Activated T-cell treated with anti-CD3 and anti-CD28 coated beads for 1 hour (primary cell): ENCODE results near the gene CCM2L.

Experiments
- DNase-seq: peaks from one replicate; pipeline ENCODE4 v3.0.0-alpha.2; 2020; ENCODE audit warnings: low read depth

Gene CCM2L

GRCh38 chr20:32010101-32010500, at the start of gene CCM2L:
CCM2L (plus strand) TSS chr20:32010438; CDS start chr20:32010455, 17 bp downstream.
- DNase-seq, result no peak

DNA sequence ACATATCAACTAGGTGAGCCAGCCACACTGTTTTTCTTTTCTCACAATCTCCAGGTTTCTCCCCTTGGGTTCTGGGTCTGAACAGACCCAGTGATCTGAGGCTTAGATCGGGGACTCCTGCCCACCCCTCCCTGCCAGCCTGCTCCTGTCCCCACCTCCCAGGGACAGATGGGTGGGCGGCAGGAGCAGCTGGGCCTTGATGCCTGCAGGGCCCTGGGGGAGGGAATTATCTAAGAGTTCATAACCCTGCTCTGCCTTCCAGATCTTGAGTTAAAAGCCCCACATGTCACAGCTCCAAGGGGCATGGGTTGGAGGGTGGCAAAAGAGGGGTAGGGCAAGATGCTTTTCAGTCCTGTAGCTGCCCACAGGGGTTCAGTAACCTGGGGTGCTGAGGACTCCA, 47.5 kb upstream of the CCM2L start:
- DNase-seq, result no peak

GRCh38 chr20:31963889-31964288, 46.3 kb upstream of the CCM2L start:
- DNase-seq, result no peak

- DNase-seq, result no peak
These were observed 43.1 kb upstream of the CCM2L start for GRCh38 chr20:31966991-31967655.

DNA sequence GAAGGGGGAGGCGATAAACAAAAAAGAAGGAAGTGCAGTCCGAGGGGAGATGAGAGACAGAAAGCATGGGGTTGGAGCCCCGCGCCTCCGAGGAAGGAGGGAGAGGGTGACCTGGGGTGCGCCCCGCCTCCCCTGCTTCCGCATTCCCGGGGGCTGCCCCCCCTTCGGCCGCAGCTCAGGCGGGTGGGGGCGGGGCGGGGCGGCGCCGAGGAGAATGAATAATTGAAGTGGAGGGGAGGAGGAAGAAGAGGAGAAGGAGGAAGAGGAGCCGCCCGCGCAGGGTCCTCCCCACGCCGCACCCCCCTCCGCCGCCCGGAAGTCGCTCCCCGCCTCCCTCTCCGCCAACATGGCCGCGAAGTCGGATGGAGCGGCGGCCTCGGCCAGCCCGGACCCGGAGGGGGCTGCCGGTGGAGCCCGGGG, 42.4 kb upstream of the CCM2L start, which contains the start of gene XKR7:
Gene XKR7 (plus strand): TSS at position 322 of the 420 bp plus-strand sequence. CDS start 25 bp downstream, at position 347.
- no peak for DNase-seq

DNA sequence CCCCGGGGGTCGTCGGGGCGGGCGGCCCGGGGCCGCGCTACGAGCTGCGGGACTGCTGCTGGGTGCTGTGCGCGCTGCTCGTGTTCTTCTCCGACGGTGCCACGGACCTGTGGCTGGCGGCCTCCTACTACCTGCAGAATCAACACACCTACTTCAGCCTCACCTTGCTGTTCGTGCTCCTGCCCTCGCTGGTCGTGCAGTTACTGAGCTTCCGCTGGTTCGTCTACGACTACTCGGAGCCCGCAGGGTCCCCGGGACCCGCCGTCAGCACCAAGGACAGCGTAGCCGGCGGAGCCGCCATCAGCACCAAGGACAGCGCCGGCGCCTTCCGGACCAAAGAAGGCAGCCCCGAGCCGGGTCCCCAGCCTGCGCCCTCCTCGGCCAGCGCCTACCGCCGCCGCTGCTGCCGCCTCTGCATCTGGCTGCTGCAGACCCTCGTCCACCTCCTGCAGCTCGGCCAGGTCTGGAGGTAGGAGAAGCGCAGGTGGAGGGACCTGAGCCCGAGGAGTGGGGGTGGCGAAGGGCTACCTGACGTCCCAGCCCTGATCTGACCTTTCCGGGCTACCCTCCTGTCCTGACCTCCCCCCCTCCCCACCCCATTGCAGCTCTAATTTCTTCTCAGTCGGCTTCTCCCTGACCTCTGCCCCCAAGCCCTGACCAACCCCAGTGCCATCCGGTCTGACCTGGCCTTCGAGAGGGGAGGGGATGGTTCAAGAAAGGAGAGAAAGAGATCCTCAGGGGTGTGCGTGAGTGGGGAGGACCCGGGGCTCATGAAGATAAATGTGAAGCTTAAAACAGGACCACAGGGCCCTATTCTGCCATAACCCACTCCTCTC, 41.7 kb upstream of the CCM2L start:
- peak; percentile 76 for DNase-seq

DNA sequence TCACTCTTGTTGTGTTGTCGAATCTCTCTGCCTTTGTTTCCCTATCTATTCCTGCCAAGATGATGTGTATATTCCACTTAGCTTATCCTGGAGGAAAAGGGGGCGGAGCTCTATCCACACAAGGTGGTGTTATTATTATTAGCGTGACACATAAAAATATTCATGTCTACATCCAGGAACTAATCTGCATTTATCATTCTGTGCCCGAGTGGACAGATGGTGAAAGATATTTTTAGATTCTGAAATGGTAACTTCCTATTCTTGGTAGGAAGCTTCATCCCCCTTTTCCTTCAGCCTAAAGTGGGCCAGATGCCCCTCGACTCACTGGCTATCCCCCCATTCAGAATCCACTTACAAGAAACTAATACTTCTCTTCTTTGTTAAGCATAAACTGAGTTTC, 40.2 kb upstream of the CCM2L start:
- DNase-seq, result no peak

- no peak for DNase-seq
These were observed 37.7 kb upstream of the CCM2L start for GRCh38 chr20:31972471-31973021.

DNA sequence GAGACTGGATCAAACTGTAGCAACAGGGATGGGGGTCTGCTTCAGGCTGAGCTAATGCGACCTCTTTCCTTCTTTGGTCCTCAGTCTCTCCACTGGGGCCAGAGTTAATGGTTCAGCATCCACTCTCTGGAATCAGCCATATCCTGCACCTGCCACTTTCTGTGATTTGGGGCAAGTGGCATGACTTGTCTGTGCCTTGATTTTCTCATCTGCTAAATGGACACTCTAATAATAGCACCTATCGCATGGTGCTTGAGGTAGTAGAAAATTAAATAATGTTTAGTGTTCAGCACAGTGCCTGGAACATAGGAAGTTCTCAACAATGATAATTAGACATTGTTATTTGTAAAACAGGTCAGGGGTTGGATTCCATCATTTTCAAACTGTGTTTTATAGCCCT, 35.9 kb upstream of the CCM2L start:
- DNase-seq, result no peak

DNA sequence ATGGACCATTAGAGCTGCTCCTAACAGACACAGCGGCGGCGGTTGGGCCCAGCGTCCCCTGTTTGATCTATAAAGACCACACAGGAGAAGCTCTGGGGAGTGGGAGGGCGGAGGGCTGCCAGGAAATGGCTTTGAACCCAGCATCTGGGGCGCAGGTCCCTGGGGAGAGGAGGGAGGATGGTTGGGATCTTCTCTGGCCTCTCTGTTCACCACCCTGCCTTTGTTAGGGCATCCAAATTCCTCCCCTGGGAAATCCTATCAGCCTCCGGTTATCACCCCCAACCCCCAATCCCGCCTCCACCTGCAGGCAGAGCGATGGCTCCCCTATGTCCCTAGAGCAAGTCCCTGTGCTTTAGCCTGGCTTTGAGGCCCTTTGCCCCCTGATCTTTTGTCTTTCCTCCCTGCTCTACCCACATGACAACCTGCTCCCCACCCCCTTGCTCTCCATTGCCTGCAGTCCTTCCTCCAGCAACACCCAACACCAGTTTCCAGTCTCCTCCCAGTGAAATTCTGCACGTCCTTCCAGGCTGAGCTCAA, 35.2 kb upstream of the CCM2L start:
- DNase-seq, result no peak

DNA sequence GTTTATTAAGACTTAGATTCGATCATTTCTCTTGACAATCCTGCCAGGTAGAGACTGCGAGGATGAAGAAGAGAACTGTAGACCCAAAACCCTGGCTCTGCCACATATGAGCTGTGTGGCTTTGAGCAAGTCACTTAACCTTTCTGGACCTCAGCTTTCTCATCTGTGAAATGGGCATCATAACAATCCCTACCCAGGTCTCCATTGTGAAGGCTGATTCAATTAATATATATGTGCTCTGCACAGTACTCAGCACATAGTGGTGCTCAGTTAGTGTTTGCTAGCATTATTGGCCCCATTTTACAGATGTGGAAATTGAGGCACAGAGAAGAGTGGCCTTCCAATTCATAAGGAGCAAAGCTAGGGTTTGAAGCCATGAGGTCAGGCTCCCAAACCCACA, 34.4 kb upstream of the CCM2L start:
- DNase-seq, result no peak

- no peak for DNase-seq
These were observed 33.2 kb upstream of the CCM2L start for GRCh38 chr20:31977080-31977479.

DNA sequence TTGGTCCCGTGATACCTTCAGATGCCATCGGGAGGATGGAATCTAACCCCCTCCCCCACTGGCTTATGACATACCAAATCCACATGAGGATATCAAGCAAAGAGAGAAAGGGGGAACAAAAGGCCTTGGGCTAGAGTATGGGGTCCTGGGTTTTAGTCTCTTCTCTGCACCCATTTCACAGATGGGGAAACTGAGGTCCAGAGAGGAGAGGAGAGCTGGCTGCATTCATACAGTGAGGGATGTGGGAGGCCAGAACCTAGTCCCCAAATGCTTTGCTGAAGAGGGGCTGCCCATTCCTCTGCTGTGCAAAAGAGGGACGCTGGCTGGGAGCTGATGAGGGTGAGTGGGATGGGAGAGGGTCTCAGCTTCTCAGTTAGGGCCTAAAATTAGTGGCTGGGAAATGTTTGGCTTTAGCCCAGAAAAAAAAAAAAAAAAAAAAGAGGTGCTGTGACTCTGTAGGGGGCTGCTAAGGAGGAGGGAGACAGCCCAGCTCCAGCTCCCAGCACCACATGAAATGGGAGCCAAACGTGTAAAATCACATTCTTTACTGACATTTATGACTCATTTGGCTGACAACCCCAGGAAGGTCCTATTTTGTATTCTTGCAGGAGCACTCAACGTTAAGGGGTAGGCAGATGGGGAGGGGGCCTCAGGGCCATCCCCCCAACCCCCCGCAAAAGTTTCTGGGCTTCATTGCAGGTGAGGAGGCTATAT, 30.4 kb upstream of the CCM2L start:
- DNase-seq, result no peak

DNA sequence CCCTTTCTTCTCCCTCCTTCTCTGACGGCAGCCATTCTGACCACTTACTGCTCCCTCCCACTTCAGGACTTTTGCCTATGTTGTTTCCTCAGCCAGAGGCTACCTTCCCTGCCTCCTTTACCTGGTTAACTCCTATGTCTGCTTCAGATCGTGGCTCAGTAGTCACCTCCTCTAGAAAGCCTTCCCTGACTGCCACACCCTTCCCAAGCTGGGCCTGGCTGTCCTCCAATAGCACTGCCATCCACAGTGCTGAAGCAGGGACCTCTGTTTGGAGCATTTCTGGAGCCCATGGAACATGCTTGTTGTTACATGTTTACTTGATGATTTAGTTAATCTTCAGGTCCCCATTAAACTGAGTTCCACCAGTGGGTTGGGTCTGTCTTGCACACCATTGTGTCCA, 28.5 kb upstream of the CCM2L start:
- DNase-seq, result no peak

DNA sequence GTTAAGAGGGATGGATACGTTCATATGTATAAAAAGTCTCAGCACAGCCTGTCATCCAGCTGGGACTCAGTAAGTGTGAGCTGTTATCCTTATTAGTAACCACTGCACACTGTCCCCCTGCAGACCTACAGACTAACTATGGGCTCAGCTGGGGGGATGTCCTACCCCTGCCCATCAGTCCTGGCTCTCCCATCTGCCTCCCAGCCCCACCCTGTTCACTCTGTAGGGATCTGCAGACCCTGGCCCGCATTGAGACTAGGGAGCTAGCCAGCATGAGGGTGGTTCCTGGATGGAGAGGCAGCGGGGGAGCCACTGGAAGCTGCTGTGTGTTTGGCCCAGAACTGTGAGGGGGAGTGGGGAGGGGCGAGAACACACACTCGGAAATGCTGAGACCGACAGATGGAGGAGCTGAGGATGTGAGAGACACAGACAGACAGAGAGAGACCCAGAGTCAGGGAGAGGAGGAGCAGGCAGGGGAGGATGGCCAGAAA, 25.2 kb upstream of the CCM2L start:
- no peak for DNase-seq

- DNase-seq, result no peak
These were observed 22.5 kb upstream of the CCM2L start for GRCh38 chr20:31987744-31988143.

GRCh38 chr20:31988430-31989015, 21.7 kb upstream of the CCM2L start:
- DNase-seq, result no peak

DNA sequence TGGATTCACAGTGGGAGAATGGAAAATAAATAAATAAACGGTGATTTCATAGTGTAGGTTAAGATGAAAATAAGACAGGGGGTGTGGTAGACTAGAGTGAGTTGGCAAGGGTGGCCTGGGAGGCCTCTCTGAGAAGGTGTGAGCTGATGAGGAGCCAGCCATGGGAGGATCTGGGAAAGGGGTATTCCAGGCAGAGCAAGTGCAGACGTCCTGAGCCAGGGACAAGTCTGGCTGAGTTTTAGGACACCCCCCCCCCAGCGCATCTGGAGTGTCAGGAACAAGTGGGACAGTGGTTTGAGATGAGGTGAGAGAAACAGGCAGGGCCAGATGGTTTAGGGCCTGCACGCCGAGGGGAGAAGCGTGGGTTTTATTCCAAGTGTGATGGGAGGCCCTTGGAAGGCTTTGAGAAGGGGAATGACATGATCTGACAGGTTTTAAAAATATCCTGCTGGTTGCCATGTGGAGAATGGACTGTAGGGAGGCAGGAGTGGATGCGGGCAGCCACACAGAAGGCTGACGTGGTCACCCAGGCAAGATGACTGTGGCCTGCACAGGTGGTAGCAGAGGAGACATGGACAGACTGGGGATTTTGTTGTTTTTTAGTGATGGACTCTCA, 21.1 kb upstream of the CCM2L start:
- DNase-seq, result no peak

GRCh38 chr20:31990641-31991338, 19.4 kb upstream of the CCM2L start:
- DNase-seq, result no peak

DNA sequence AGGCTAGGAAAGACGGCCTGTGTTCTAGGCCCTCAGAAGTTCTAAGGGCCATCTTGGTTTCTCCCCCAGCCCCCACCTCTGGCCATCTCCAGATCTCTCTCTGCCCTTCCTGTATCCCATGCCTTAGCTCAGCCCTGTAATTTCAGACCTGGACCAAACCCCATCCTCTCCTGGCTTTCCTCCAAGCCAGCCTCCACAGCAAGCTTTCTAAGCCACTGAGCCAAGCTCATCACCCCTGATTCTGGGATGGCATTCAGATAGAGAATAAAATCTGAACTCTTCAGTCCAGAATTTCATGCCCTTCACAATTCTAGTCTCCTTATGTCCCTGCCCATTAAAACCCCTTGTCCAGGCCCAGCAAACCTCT, 18.9 kb upstream of the CCM2L start:
- DNase-seq, result no peak

DNA sequence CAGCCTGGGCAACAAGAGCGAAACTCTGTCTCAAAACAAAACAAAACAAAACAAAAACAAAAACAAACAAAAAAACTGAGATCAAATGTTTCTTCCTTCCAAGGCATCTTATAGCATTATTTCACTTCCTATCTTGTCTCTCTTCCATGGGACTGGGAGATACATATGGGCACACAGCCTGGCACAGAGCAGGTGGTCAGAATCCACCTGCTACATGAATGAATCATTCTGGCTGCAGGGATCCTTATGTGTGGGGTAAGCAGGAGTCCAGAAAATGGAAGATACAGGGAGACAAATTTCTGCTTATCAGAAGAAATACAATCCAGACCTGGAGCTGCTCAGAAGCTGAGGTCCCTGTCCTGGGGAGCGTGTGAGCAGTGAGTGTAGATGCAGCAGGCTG, 18.2 kb upstream of the CCM2L start:
- DNase-seq, result no peak
